Immature natural killer cell (primary cell): Measurements from ENCODE around the gene PRDM2. TPM values are rescaled to one million over a fixed set of nuclear protein-coding genes. Genes with fewer than 3 reads are reported as not detected.

Experiments
- DNase-seq, 3 donors: peaks; one replicate each; pipeline ENCODE4 v3.0.0; 2022; ENCODE audit warnings: mixed read lengths in 1 of 3
- H3K27ac Mint-ChIP-seq, 6 donors: one replicate each; pipeline ENCODE4 v1.8.0; 2020; ENCODE audit warnings: mixed read lengths in 6 of 6, mild to moderate bottlenecking in 5 of 6, inconsistent platforms in 4 of 6, moderate library complexity in 3 of 6
- H3K27me3 Mint-ChIP-seq, 3 donors: one replicate each; pipeline ENCODE4 v1.8.0; 2020 to 2021; ENCODE audit warnings: low read depth in 3 of 3, mild to moderate bottlenecking in 3 of 3, mixed read lengths in 3 of 3, moderate library complexity in 3 of 3, inconsistent platforms in 1 of 3
- H3K36me3 Mint-ChIP-seq, 3 donors: one replicate each; pipeline ENCODE4 v1.8.0; 2020; ENCODE audit warnings: mixed read lengths in 3 of 3, inconsistent platforms in 2 of 3, mild to moderate bottlenecking in 2 of 3
- H3K4me1 Mint-ChIP-seq, 2 donors: one replicate each; pipeline ENCODE4 v1.8.0; 2020; ENCODE audit warnings: inconsistent platforms in 2 of 2, mild to moderate bottlenecking in 2 of 2, mixed read lengths in 2 of 2, moderate library complexity in 1 of 2
- H3K4me3 Mint-ChIP-seq, 5 donors: one replicate each; pipeline ENCODE4 v1.8.0; 2020; ENCODE audit warnings: mild to moderate bottlenecking in 5 of 5, mixed read lengths in 5 of 5, inconsistent platforms in 3 of 5, moderate library complexity in 3 of 5
- H3K9me3 Mint-ChIP-seq, 6 donors: one replicate each; pipeline ENCODE4 v1.8.0; 2020; ENCODE audit warnings: mild to moderate bottlenecking in 6 of 6, mixed read lengths in 6 of 6, inconsistent platforms in 4 of 6, moderate library complexity in 3 of 6
- polyA plus RNA-seq, 3 donors: library from polyadenylated mRNA; unstranded; fragments of 300-500 nt; fragmentation: Illumina TruSeq; gene quantifications; one replicate each; pipeline ENCODE4 v1.2.3, GENCODE V29; 2021

Gene PRDM2, protein sequence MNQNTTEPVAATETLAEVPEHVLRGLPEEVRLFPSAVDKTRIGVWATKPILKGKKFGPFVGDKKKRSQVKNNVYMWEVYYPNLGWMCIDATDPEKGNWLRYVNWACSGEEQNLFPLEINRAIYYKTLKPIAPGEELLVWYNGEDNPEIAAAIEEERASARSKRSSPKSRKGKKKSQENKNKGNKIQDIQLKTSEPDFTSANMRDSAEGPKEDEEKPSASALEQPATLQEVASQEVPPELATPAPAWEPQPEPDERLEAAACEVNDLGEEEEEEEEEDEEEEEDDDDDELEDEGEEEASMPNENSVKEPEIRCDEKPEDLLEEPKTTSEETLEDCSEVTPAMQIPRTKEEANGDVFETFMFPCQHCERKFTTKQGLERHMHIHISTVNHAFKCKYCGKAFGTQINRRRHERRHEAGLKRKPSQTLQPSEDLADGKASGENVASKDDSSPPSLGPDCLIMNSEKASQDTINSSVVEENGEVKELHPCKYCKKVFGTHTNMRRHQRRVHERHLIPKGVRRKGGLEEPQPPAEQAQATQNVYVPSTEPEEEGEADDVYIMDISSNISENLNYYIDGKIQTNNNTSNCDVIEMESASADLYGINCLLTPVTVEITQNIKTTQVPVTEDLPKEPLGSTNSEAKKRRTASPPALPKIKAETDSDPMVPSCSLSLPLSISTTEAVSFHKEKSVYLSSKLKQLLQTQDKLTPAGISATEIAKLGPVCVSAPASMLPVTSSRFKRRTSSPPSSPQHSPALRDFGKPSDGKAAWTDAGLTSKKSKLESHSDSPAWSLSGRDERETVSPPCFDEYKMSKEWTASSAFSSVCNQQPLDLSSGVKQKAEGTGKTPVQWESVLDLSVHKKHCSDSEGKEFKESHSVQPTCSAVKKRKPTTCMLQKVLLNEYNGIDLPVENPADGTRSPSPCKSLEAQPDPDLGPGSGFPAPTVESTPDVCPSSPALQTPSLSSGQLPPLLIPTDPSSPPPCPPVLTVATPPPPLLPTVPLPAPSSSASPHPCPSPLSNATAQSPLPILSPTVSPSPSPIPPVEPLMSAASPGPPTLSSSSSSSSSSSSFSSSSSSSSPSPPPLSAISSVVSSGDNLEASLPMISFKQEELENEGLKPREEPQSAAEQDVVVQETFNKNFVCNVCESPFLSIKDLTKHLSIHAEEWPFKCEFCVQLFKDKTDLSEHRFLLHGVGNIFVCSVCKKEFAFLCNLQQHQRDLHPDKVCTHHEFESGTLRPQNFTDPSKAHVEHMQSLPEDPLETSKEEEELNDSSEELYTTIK (N-terminal part only)
- polyA plus RNA-seq = 10 to 100 TPM in 2 of 3 donors, 1 to 10 TPM in 1; 9.6 to 34.1 (median 10.8) TPM

DNA sequence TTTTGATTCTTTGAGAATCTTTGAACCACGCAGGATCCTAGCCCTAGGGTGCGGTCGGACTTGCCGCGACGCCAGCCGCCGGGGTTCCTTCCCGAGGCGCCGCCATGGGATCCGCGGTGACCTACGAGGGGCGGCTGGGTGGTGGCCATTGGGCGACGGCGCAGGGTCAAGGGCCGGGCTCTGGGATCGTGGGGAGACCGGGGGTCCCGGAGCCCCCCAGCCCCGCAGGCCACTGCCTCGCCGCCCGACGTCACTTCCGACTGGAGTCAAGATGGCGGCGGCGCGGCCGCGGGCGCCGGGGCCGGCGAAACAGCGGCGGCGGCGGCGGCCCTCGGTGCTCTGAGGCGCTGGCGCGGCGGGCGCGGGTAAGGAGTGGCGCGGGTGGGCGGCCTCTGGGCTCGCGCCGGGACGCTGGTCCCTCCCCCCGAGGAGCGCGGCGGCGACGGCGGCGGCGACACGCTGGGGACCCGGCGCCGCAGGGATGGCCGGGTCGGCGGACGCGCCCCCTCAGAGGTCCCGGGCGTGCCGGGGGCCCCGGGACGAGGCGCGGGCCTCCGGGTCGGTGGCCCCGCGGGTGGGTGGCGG is at the start of gene PRDM2:
Gene PRDM2, plus strand, starts transcription at position 253 of the 585 bp plus-strand sequence. CDS start 15,418 bp downstream, outside the sequence.
- Mint-ChIP-seq H3K4me1 (peaks cover 30 to 40% of the 10 kb centered on the region in 2 donors), H3K4me3 (peak within 1 kb of the TSS; percentile 90 to 97 (median 97)), H3K27ac (peak within 1 kb of the TSS; percentile 89 to 99 (median 96)), H3K9me3 (no peaks in the 10 kb centered on the region), H3K27me3 (peaks cover 2 to 18% (median 9%) of the 10 kb centered on the region in 3 donors), H3K36me3 (no peaks in the 10 kb centered on the region)
- DNase-seq = peak; percentile 69 to 74 (median 71)

DNA sequence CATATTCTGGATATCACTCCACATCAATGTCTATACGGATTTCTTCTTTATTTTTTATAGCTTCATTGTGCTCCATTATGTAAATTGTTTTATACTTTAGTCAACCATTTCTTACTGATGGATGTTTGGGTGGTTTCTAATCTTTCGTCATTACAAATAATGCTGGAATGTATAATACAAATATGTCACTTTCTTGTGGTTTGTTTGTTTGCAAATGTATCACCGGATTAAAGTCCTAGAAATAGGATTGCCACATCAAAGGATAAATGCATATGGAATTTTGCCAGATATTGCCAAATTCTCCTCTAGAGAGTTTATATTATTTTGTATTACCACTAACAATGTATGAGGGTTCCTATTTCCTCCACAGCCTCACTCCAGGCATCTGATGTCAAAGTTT is 48.7 kb upstream of the PRDM2 start:
- Mint-ChIP-seq H3K27me3 (peaks cover 0 to 9% (median 3%) of the 10 kb centered on the region in 3 donors), H3K4me1 (no peaks in the 10 kb centered on the region), H3K27ac (no peak overlapping the region), H3K9me3 (no peaks in the 10 kb centered on the region), H3K4me3 (no peak overlapping the region), H3K36me3 (no peaks in the 10 kb centered on the region)
- DNase-seq = no peak

DNA sequence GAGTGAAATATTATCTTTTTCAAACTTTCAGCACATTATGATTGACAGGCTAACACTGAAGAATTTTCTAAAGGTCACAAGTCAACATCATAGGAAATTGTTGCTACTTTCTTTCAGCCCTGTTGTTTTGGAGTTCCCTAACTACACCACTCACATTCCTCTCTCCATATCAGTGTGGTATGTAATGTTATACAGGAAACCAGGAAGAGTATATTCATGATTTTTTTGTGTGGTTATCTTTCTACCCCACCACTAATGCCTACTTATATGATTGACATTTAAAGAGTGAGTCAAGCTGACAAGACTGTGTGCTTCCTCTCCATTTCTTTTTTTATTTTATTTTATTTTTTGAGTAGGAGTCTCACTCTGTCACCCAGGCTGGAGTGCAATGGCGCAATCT is 47.8 kb upstream of the PRDM2 start:
- H3K9me3 Mint-ChIP-seq = no peaks in the 10 kb centered on the region
- no peak overlapping the region for H3K27ac Mint-ChIP-seq
- no peaks in the 10 kb centered on the region for H3K4me1 Mint-ChIP-seq
- H3K36me3 Mint-ChIP-seq = no peaks in the 10 kb centered on the region
- no peak overlapping the region for H3K4me3 Mint-ChIP-seq
- H3K27me3 Mint-ChIP-seq = peaks cover 0 to 13% (median 4%) of the 10 kb centered on the region in 3 donors
- DNase-seq = no peak

DNA sequence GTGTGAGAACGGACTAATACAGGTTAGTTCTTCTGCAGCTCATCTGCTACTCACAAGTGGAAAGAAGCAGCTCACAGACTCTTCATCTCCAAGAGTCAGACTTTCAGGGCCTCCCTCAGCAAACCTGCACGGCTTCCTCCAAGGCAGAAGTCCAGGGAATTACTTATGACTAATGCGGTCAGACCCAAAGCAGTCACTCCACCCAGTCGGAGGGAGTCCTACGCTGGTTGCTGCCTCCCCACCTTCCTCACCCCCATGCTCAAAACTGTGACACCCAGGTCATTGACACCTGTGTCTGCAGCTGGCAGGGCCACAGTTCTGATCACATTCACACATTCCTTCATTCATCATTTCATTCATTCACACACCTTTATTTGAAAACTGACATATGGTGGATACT is 38.4 kb upstream of the PRDM2 start:
- no peak overlapping the region for H3K4me3 Mint-ChIP-seq
- peaks cover 3 to 4% (median 3%) of the 10 kb centered on the region in 3 donors for H3K36me3 Mint-ChIP-seq
- peaks cover 3 to 10% (median 6%) of the 10 kb centered on the region in 3 donors for H3K27me3 Mint-ChIP-seq
- H3K27ac Mint-ChIP-seq = peak overlapping the region in 1 of 6 donors; percentile 53
- H3K4me1 Mint-ChIP-seq = peaks cover 6 to 7% of the 10 kb centered on the region in 2 donors
- H3K9me3 Mint-ChIP-seq = peaks cover 0 to 6% (median 4%) of the 10 kb centered on the region in 6 donors
- no peak for DNase-seq

DNA sequence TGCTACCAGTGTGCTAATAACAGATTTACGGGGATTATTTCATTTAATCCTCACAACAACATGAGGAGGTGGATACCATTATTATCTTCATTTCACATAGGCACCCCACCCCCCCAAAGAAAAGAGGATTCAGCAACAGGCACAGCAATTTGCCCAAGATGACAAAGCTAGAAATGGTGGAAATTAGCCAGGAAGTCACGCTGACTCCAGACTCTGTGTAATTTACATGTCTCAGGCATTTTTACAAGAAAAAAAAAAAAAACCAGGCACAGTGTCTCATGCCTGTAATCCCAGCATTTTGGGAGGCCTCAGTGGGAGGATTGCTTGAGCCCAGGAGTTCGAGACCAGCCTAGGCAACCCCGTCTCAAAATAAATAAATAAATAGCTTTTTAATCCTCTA is 37.5 kb upstream of the PRDM2 start:
- H3K27me3 Mint-ChIP-seq = peaks cover 3 to 10% (median 3%) of the 10 kb centered on the region in 3 donors

DNA sequence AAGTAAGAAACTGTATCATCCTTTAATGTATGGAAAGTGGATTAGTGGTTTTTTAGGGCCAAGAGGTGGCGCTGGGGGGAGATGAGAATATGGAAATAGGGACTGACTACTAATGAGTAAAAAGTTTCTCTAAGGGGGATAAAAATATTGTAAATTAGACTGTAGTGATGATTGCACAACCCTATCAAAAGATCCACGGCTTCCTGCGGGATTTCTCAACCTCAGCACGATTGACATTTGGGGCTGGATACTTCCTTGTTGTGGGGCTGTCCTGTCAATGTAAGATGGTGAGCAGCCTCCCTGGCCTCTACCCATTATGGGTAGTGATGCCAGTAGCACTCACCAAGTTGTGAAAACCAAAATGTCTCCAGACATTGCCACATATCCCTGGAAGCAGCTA is 36.0 kb upstream of the PRDM2 start:
- H3K27me3 Mint-ChIP-seq = peaks cover 3 to 11% (median 3%) of the 10 kb centered on the region in 3 donors
- peaks cover 6 to 7% of the 10 kb centered on the region in 2 donors for H3K4me1 Mint-ChIP-seq
- H3K27ac Mint-ChIP-seq = no peak overlapping the region
- no peak for DNase-seq
- peaks cover 3 to 4% (median 3%) of the 10 kb centered on the region in 3 donors for H3K36me3 Mint-ChIP-seq
- peaks cover 0 to 6% (median 4%) of the 10 kb centered on the region in 6 donors for H3K9me3 Mint-ChIP-seq
- H3K4me3 Mint-ChIP-seq = no peak overlapping the region

More for the DNA sequence above, 37.5 kb upstream of the PRDM2 start:
- peaks cover 6 to 7% of the 10 kb centered on the region in 2 donors for H3K4me1 Mint-ChIP-seq
- no peak overlapping the region for H3K4me3 Mint-ChIP-seq
- no peak overlapping the region for H3K27ac Mint-ChIP-seq
- peaks cover 0 to 6% (median 4%) of the 10 kb centered on the region in 6 donors for H3K9me3 Mint-ChIP-seq
- no peak for DNase-seq
- H3K36me3 Mint-ChIP-seq = peaks cover 3 to 4% (median 3%) of the 10 kb centered on the region in 3 donors

DNA sequence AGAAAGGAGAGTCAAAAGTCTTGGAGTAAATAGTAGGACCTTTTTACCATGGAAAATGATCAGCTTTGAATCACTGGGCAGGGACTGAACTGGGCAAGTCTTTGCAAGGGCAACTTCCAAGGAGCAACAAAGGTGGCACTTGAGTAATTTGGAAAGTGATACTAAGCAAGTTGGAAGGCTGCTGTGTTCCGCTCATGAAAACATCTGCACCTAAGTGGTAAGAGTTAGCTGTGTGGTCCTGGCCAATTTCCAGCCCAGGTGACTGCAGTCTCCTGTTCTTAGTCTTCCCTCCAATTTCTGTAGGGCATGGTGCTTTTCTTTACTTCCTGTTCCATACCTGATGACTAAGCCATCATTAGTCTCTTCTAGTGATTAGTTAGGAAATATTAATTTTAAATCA is 35.5 kb upstream of the PRDM2 start:
- Mint-ChIP-seq H3K4me1 (peaks cover 6 to 7% of the 10 kb centered on the region in 2 donors), H3K27ac (no peak overlapping the region), H3K27me3 (peaks cover under 1 to 9% (median 3%) of the 10 kb centered on the region in 3 donors), H3K4me3 (no peak overlapping the region), H3K9me3 (peaks cover 0 to 2% (median under 1%) of the 10 kb centered on the region in 6 donors), H3K36me3 (peaks cover 0 to under 1% (median under 1%) of the 10 kb centered on the region in 3 donors)
- no peak for DNase-seq

DNA sequence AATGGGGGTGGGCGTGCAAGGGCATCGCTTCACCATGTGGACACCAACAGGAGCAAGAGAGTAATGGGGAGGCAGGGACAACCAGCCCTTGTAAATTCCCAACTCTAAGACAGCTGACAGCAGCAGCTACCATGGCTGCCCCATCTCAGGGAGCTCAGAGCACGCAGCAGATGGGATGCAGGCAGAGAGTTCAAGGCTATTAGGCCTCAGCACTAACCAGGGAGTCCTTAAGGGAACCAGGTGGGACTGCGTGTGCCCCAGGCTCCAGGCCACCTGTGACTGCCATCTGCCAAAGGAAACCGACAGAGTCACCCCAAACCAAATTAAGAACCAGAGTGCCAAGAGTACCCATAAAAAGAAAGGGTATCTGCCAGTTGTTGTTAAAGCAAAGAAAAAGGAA is 33.7 kb upstream of the PRDM2 start:
- Mint-ChIP-seq H3K9me3 (no peaks in the 10 kb centered on the region), H3K27me3 (peaks cover 2 to 8% (median 3%) of the 10 kb centered on the region in 3 donors), H3K4me3 (no peak overlapping the region), H3K36me3 (no peaks in the 10 kb centered on the region), H3K4me1 (peaks cover 6 to 7% of the 10 kb centered on the region in 2 donors), H3K27ac (no peak overlapping the region)
- no peak for DNase-seq

DNA sequence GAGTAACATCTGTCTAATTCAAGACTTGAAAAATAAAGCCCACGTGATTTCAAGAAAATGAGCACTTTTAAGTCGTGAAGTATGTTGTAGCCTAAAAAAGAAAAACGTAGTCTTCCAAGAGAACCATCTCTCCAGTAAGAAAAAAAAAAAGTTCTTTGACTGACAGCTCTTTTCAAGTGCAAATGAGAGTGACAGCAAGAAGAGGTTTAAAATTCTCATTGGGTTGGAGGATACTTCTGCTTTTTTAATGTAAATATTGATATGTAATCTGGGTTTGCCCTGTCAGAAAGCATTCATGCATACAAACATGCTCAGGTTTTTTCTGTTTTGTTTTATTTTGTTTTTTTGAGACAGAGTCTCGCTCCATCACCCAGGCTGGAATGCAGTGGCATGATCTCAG is 32.3 kb upstream of the PRDM2 start:
- Mint-ChIP-seq H3K36me3 (no peaks in the 10 kb centered on the region), H3K4me1 (peaks cover 6 to 7% of the 10 kb centered on the region in 2 donors), H3K27ac (no peak overlapping the region), H3K4me3 (no peak overlapping the region), H3K27me3 (peaks cover 0 to 4% (median 2%) of the 10 kb centered on the region in 3 donors), H3K9me3 (no peaks in the 10 kb centered on the region)
- no peak for DNase-seq

DNA sequence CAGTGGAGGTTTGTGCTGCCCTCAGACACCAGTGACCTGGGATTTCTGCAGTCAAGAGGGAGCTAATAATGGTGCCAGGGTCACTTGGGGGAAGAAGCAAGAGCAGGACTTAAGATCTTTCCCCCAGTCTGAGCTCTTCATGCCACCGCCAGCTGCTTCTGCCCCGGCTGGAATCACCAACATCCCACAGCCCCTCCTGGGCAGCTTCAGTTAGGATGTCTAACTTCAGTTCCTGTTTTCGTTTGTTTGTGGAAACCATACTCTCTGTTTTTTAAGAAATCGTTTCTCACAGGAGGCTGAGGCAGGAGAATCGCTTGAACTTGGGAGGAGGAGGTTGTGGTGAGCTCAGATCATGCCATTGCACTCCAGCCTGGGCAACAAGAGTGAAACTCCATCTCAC is 25.6 kb upstream of the PRDM2 start:
- peaks cover 0 to 30% (median 0%) of the 10 kb centered on the region in 3 donors for H3K27me3 Mint-ChIP-seq
- DNase-seq = no peak
- no peaks in the 10 kb centered on the region for H3K4me1 Mint-ChIP-seq
- no peak overlapping the region for H3K27ac Mint-ChIP-seq
- H3K4me3 Mint-ChIP-seq = no peak overlapping the region
- no peaks in the 10 kb centered on the region for H3K9me3 Mint-ChIP-seq
- H3K36me3 Mint-ChIP-seq = no peaks in the 10 kb centered on the region

DNA sequence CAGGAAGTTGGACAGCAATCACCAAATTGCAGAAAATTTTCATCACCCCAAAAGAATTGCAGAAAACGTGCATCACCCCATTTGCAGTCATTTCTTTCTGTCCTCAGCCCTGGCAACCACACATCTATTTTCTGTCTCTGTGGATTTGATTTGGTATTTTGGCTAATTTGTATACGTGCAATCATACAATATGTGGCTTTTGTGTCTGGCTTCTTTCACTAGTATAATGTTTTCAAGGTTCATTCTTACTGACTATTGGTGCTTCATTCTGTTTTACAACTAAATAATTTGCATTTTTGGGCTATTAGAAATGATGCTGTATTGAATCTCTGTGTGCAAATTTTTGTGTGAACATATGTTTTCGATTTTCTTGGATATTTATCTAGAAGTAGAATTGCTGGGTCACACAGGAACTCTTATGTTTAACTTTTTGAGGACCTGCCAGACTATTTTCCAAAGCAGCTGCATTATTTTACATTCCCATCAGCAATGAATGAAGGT is 24.8 kb upstream of the PRDM2 start:
- Mint-ChIP-seq H3K4me1 (no peaks in the 10 kb centered on the region), H3K27me3 (peaks cover 0 to 30% (median 0%) of the 10 kb centered on the region in 3 donors), H3K4me3 (no peak overlapping the region), H3K27ac (no peak overlapping the region), H3K9me3 (no peaks in the 10 kb centered on the region), H3K36me3 (no peaks in the 10 kb centered on the region)
- DNase-seq = no peak

DNA sequence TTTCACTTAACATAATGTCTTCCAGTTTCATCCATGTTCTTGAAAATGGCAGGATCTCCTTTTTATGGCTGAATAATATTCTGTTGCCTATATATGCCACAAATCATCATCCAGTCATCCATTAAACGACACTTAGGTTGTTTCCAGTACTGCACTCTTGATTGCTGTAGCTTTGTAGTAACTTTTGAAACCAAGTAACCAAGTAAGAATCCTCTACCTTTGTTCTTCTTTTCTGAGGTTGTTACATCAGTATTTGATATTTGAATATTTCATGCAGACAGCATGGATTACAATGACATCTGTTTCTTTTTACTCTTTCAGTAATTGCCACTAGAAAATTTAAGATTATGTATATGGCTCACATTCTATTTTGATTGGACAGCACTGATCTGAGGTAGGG is 22.1 kb upstream of the PRDM2 start:
- Mint-ChIP-seq H3K27me3 (peaks cover 0 to 32% (median 1%) of the 10 kb centered on the region in 3 donors), H3K9me3 (peaks cover 0 to 2% (median 0%) of the 10 kb centered on the region in 6 donors), H3K36me3 (no peaks in the 10 kb centered on the region), H3K27ac (no peak overlapping the region), H3K4me1 (no peaks in the 10 kb centered on the region), H3K4me3 (no peak overlapping the region)
- DNase-seq = no peak

DNA sequence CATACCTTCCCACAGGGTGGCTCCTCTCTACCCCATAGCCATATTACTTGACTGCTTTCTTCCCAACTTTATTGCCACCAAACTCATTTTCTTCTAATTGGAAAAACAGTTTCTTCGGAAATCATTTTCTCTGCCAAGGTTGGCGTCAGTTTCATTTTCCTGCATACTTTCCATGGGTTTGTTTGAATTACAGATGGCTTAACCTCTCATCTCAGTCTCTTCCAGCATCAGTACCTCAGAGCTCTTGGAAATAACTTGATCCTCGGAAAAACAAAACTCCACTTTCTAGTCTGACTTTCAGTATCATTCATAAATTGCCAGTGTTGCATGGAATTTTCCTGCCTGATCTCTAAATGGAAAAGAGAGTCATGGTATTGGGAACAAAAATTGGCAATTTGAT is 20.3 kb upstream of the PRDM2 start:
- Mint-ChIP-seq H3K36me3 (no peaks in the 10 kb centered on the region), H3K27me3 (peaks cover 0 to 29% (median 1%) of the 10 kb centered on the region in 3 donors), H3K4me1 (no peaks in the 10 kb centered on the region), H3K9me3 (peaks cover 0 to 2% (median 0%) of the 10 kb centered on the region in 6 donors), H3K27ac (no peak overlapping the region), H3K4me3 (no peak overlapping the region)
- DNase-seq = no peak
